Upper lobe of left lung (tissue), 4 donors: ENCODE results near the gene SFT2D1.

Experiments used
- EP300 ChIP-seq, 4 donors: sonication (generic); formaldehyde crosslinking; IDR thresholded peaks; one replicate each; pipeline ENCODE4 v1.5.1; 2017; ENCODE audit warnings: antibody characterized with exemption in 4 of 4, control low read depth in 2 of 4
- POLR2A ChIP-seq, 4 donors: fragments of 450-650 bp; IDR thresholded peaks; one replicate each; pipeline ENCODE4 v1.5.1; 2016 to 2017; ENCODE audit warnings: antibody characterized with exemption in 4 of 4, mild to moderate bottlenecking in 2 of 4
- POLR2AphosphoS5 ChIP-seq, 2 donors: sonication (generic); formaldehyde crosslinking; IDR thresholded peaks; one replicate each; pipeline ENCODE4 v1.5.1; 2017; ENCODE audit warnings: antibody characterized with exemption in 2 of 2
- TF ChIP-seq, protein P1 (sequence below), 6 experiments: fragments of 450-650 bp in 4 of 6; fragments of 200-600 bp in 2 of 6; sonication (generic) in 2 of 6; IDR thresholded peaks; one replicate each; pipeline ENCODE4 v1.5.1; 2016 to 2019; ENCODE audit warnings: antibody characterized with exemption in 6 of 6

DNA sequence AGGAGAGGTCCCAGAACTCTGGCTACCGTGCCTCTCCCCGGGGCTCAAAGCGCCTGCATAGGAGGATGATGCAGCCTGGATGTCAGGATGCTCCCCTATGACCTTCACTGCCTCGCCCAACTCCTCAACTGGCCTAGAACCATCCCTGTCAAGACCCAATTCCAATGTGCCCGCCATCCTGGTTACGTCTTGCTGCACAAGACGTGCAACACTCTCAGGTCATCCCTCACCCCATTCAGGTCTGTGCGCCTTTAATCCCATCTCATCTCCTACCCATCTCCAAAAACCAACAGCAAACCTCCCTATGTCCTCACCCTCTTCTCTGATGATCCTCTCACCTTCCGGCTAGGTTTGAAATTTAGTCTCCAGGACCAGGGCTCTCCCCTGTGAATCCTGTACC lies 3.5 kb downstream of the SFT2D1 start:
- TF ChIP-seq, protein P1, sequence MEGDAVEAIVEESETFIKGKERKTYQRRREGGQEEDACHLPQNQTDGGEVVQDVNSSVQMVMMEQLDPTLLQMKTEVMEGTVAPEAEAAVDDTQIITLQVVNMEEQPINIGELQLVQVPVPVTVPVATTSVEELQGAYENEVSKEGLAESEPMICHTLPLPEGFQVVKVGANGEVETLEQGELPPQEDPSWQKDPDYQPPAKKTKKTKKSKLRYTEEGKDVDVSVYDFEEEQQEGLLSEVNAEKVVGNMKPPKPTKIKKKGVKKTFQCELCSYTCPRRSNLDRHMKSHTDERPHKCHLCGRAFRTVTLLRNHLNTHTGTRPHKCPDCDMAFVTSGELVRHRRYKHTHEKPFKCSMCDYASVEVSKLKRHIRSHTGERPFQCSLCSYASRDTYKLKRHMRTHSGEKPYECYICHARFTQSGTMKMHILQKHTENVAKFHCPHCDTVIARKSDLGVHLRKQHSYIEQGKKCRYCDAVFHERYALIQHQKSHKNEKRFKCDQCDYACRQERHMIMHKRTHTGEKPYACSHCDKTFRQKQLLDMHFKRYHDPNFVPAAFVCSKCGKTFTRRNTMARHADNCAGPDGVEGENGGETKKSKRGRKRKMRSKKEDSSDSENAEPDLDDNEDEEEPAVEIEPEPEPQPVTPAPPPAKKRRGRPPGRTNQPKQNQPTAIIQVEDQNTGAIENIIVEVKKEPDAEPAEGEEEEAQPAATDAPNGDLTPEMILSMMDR (IDR thresholded peaks at IDR 0.05) = no peak
- no peak for TF ChIP-seq POLR2A (IDR thresholded peaks at IDR 0.05)
- TF ChIP-seq POLR2AphosphoS5 (IDR thresholded peaks at IDR 0.05) = no peak
- no peak for TF ChIP-seq EP300 (IDR thresholded peaks at IDR 0.05)
